Mesenchymal stem cell (in vitro differentiated cells and primary cell): ENCODE results near the gene HPSE2.

ENCODE experiments used
- DNase-seq: peaks from one replicate; pipeline ENCODE4 v3.0.0-alpha.2; 2013
- H2AFZ ChIP-seq: one replicate; pipeline ENCODE4 v1.6.1; 2013; ENCODE audit warnings: low read depth, mild to moderate bottlenecking, control low read depth, inconsistent platforms, low read length, moderate library complexity
- H2AK5ac ChIP-seq: 2 replicates; pipeline ENCODE4 v1.6.1; 2013; ENCODE audit warnings: low read length, moderate library complexity, mild to moderate bottlenecking, inconsistent platforms; ENCODE audit not compliant: severe bottlenecking
- H2BK120ac ChIP-seq: one replicate; pipeline ENCODE4 v1.6.1; 2013; ENCODE audit warnings: low read depth, mild to moderate bottlenecking, inconsistent platforms, low read length, moderate library complexity
- H2BK12ac ChIP-seq, 2 experiments: one replicate each; pipeline ENCODE4 v1.6.1; 2013; ENCODE audit warnings: inconsistent platforms in 2 of 2, low read length in 2 of 2, mild to moderate bottlenecking in 2 of 2, moderate library complexity in 2 of 2, control low read depth in 1 of 2
- H2BK15ac ChIP-seq: one replicate; pipeline ENCODE4 v1.6.1; 2013; ENCODE audit warnings: mild to moderate bottlenecking, low read depth, inconsistent platforms; ENCODE audit not compliant: poor library complexity, severe bottlenecking
- H2BK5ac ChIP-seq: 2 replicates; pipeline ENCODE4 v1.6.1; 2013; ENCODE audit warnings: low read depth, mild to moderate bottlenecking, low read length, control low read depth, inconsistent platforms; ENCODE audit not compliant: poor library complexity, severe bottlenecking
- H3K14ac ChIP-seq, 2 experiments: one replicate each; pipeline ENCODE4 v1.6.1; 2013; ENCODE audit warnings: inconsistent platforms in 2 of 2, low read length in 2 of 2, control low read depth in 1 of 2, mild to moderate bottlenecking in 1 of 2, moderate library complexity in 1 of 2
- H3K18ac ChIP-seq, 2 experiments: one replicate each; pipeline ENCODE4 v1.6.1; 2013; ENCODE audit warnings: inconsistent platforms in 2 of 2, low read length in 2 of 2, control low read depth in 1 of 2, low read depth in 1 of 2, mild to moderate bottlenecking in 1 of 2
- H3K23ac ChIP-seq, 2 experiments: one replicate each; pipeline ENCODE4 v1.6.1; 2013; ENCODE audit warnings: inconsistent platforms in 2 of 2, low read length in 2 of 2, mild to moderate bottlenecking in 2 of 2, moderate library complexity in 2 of 2, control low read depth in 1 of 2
- H3K27ac ChIP-seq: 2 replicates; pipeline ENCODE4 v1.5.1; 2013; ENCODE audit warnings: mild to moderate bottlenecking, moderate library complexity, low read length, control low read depth, inconsistent platforms; ENCODE audit not compliant: poor library complexity, severe bottlenecking
- H3K27me3 ChIP-seq, 2 experiments: 2 replicates each; pipeline versions ENCODE4 v1.6.1 to v1.7.0; 2013; ENCODE audit warnings: low read length in 2 of 2, mild to moderate bottlenecking in 2 of 2, moderate library complexity in 2 of 2, control low read depth in 1 of 2, inconsistent platforms in 1 of 2; ENCODE audit not compliant: control insufficient read depth in 1 of 2, insufficient read depth in 1 of 2
- H3K36me3 ChIP-seq, 2 experiments: 2 replicates each; pipeline versions ENCODE4 v1.6.1 to v1.7.0; 2013; ENCODE audit warnings: low read length in 2 of 2, control low read depth in 1 of 2, inconsistent platforms in 1 of 2, low read depth in 1 of 2, mild to moderate bottlenecking in 1 of 2; ENCODE audit not compliant: insufficient read depth in 2 of 2, control insufficient read depth in 1 of 2
- H3K4ac ChIP-seq, 2 experiments: one replicate each; pipeline ENCODE4 v1.6.1; 2013; ENCODE audit warnings: inconsistent platforms in 2 of 2, low read length in 2 of 2, mild to moderate bottlenecking in 2 of 2, moderate library complexity in 2 of 2, control low read depth in 1 of 2, low read depth in 1 of 2
- H3K4me1 ChIP-seq: 2 replicates; pipeline ENCODE4 v1.6.1; 2013; ENCODE audit warnings: low read depth, low read length, control low read depth; ENCODE audit not compliant: control insufficient read depth, insufficient read depth
- H3K4me2 ChIP-seq: 2 replicates; pipeline ENCODE4 v1.6.1; 2013; ENCODE audit warnings: low read length, mild to moderate bottlenecking, inconsistent platforms; ENCODE audit not compliant: poor library complexity, severe bottlenecking
- H3K4me3 ChIP-seq, 2 experiments: 2 replicates each; pipeline versions ENCODE4 v1.5.1 to v1.7.0; 2013; ENCODE audit warnings: low read length in 2 of 2, mild to moderate bottlenecking in 2 of 2, control low read depth in 1 of 2, low read depth in 1 of 2; ENCODE audit not compliant: insufficient read depth in 1 of 2
- H3K79me1 ChIP-seq: replicated peaks from 2 replicates; pipeline ENCODE4 v1.6.1; 2013; ENCODE audit warnings: mild to moderate bottlenecking, control low read depth, low read length, inconsistent platforms; ENCODE audit not compliant: poor library complexity, severe bottlenecking
- H3K9ac ChIP-seq: 2 replicates; pipeline ENCODE4 v1.7.0; 2013; ENCODE audit warnings: mild to moderate bottlenecking, low read length, moderate library complexity
- H3K9me3 ChIP-seq: 2 replicates; pipeline ENCODE4 v1.7.0; 2013; ENCODE audit warnings: mild to moderate bottlenecking, low read length; ENCODE audit not compliant: control insufficient read depth
- H4K8ac ChIP-seq: one replicate; pipeline ENCODE4 v1.6.1; 2013; ENCODE audit warnings: inconsistent platforms, mild to moderate bottlenecking, low read length, moderate library complexity
- H4K91ac ChIP-seq: one replicate; pipeline ENCODE4 v1.6.1; 2013; ENCODE audit warnings: mild to moderate bottlenecking, low read length, inconsistent platforms
- WGBS: methylation state at CpG from one replicate; pipeline ENCODE4 v1.1.7; 2013; ENCODE audit warnings: mixed read lengths; 5-methylcytosine and 5-hydroxymethylcytosine counted together

HPSE2 gene

GRCh38 chr10:99004738-99005137 lies 230.9 kb downstream of the HPSE2 start:
- no peak overlapping the region for H4K91ac ChIP-seq
- H4K8ac ChIP-seq: no peak overlapping the region
- no peak overlapping the region for H3K4ac ChIP-seq
- H3K4me3 ChIP-seq: no peak overlapping the region
- DNase-seq: no peak
- H2BK15ac ChIP-seq: no peak overlapping the region
- no peak overlapping the region for H2BK12ac ChIP-seq
- H3K36me3 ChIP-seq: no peaks in the 10 kb centered on the region
- H3K23ac ChIP-seq: no peak overlapping the region
- H2AK5ac ChIP-seq: no peak overlapping the region
- H2AFZ ChIP-seq: no peak overlapping the region
- H3K27me3 ChIP-seq: no peaks in the 10 kb centered on the region
- no peak overlapping the region for H3K9ac ChIP-seq
- H2BK5ac ChIP-seq: no peak overlapping the region
- H3K27ac ChIP-seq: no peak overlapping the region
- H3K14ac ChIP-seq: no peak overlapping the region
- H3K9me3 ChIP-seq: peaks cover 28% of the 10 kb centered on the region
- no CpG with 5 or more reads among the region's 1 CpG for WGBS
- no peaks in the 10 kb centered on the region for H3K79me1 ChIP-seq
- no peak overlapping the region for H3K18ac ChIP-seq
- H3K4me1 ChIP-seq: no peaks in the 10 kb centered on the region
- H3K4me2 ChIP-seq: no peak overlapping the region
- H2BK120ac ChIP-seq: no peak overlapping the region

GRCh38 chr10:99002392-99002791 lies 233.3 kb downstream of the HPSE2 start:
- H3K36me3 ChIP-seq: no peaks in the 10 kb centered on the region
- H2BK120ac ChIP-seq: no peak overlapping the region
- no peak overlapping the region for H3K23ac ChIP-seq
- WGBS: 100% methylated on average over 1 of the region's 1 CpG
- no peaks in the 10 kb centered on the region for H3K4me1 ChIP-seq
- H4K91ac ChIP-seq: no peak overlapping the region
- no peak overlapping the region for H4K8ac ChIP-seq
- H2BK12ac ChIP-seq: no peak overlapping the region
- no peak overlapping the region for H3K4me3 ChIP-seq
- H2AFZ ChIP-seq: no peak overlapping the region
- no peak overlapping the region for H3K18ac ChIP-seq
- no peaks in the 10 kb centered on the region for H3K79me1 ChIP-seq
- H3K9me3 ChIP-seq: peaks cover 28% of the 10 kb centered on the region
- no peak overlapping the region for H3K9ac ChIP-seq
- H3K4ac ChIP-seq: no peak overlapping the region
- H2AK5ac ChIP-seq: no peak overlapping the region
- DNase-seq: no peak
- H2BK5ac ChIP-seq: no peak overlapping the region
- H3K4me2 ChIP-seq: no peak overlapping the region
- no peak overlapping the region for H3K27ac ChIP-seq
- no peaks in the 10 kb centered on the region for H3K27me3 ChIP-seq
- no peak overlapping the region for H2BK15ac ChIP-seq
- H3K14ac ChIP-seq: no peak overlapping the region

- Histone ChIP-seq H3K36me3 (no peaks in the 10 kb centered on the region), H3K27me3 (no peaks in the 10 kb centered on the region), H2BK120ac (no peak overlapping the region), H2BK5ac (no peak overlapping the region), H2BK15ac (no peak overlapping the region), H3K79me1 (no peaks in the 10 kb centered on the region), H3K23ac (no peak overlapping the region), H3K4me2 (no peak overlapping the region), H3K4me1 (no peaks in the 10 kb centered on the region), H3K4me3 (no peak overlapping the region), H3K9me3 (no peaks in the 10 kb centered on the region), H2BK12ac (no peak overlapping the region), H3K27ac (no peak overlapping the region), H3K14ac (no peak overlapping the region), H4K8ac (no peak overlapping the region), H3K4ac (no peak overlapping the region), H3K18ac (no peak overlapping the region), H2AK5ac (no peak overlapping the region), H2AFZ (no peak overlapping the region), H3K9ac (no peak overlapping the region), H4K91ac (no peak overlapping the region)
- 66% methylated on average over 4 of the region's 4 CpGs for WGBS
- no peak for DNase-seq
Measured at GRCh38 chr10:98997596-98997995, 238.1 kb downstream of the HPSE2 start.

DNA sequence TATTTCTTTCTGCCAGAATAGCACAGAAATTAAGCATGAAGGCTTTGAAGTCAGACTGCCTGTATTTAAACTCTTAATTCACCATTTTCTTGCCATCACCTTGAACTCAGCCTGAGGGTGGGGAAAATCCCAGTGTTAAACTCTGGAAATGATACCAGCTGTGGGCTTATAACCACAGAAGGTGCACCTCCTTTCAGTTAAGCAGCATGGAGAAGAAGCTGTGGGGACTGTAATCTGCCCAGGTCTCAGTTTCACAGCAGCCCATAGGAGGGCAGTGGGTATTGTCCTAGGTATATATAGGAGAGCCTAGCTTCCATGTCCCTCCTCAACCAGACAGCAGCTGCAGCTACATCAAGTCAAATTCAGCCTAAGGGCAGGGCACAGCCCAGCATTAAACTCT lies 241.6 kb downstream of the HPSE2 start:
- H4K91ac ChIP-seq: no peak overlapping the region

More for the DNA sequence above, 241.6 kb downstream of the HPSE2 start:
- Histone ChIP-seq H3K4me3 (no peak overlapping the region), H2AK5ac (no peak overlapping the region), H3K4me1 (no peaks in the 10 kb centered on the region), H2AFZ (no peak overlapping the region), H2BK12ac (no peak overlapping the region), H3K18ac (peak overlapping the region in 1 of 2 experiments; percentile 30), H3K14ac (peak overlapping the region in 1 of 2 experiments; percentile 59), H3K27me3 (no peaks in the 10 kb centered on the region), H3K79me1 (no peaks in the 10 kb centered on the region), H3K4me2 (no peak overlapping the region), H3K9ac (no peak overlapping the region), H4K8ac (no peak overlapping the region), H3K4ac (no peak overlapping the region), H2BK15ac (no peak overlapping the region), H2BK120ac (no peak overlapping the region), H3K9me3 (no peaks in the 10 kb centered on the region), H3K27ac (no peak overlapping the region), H3K36me3 (no peaks in the 10 kb centered on the region), H3K23ac (no peak overlapping the region), H2BK5ac (no peak overlapping the region)
- no peak for DNase-seq
